Renal pelvis (tissue), 4 donors: ENCODE measurements around the gene TTC21A. TPM values are rescaled to one million over a fixed set of nuclear protein-coding genes. Genes with fewer than 3 reads are reported as not detected.

Experiments
- DNase-seq: peaks from one replicate; pipeline ENCODE4 v3.0.0-alpha.2; 2013
- polyA plus RNA-seq, 3 donors: library from polyadenylated mRNA; unstranded; fragments of 120-200 nt; gene quantifications; one replicate each; pipeline ENCODE4 v1.2.1, GENCODE V29; 2013; ENCODE audit not compliant: insufficient read length in 3 of 3

Gene TTC21A
- polyA plus RNA-seq, 3 donors: 9.5 to 21.4 (median 18.4) TPM

- DNase-seq: no peak
Observed at GRCh38 chr3:39137435-39137936, 30.0 kb downstream of the TTC21A start.

- DNase-seq: no peak
Observed at GRCh38 chr3:39137991-39138803, 30.7 kb downstream of the TTC21A start.

- DNase-seq: no peak
Observed at GRCh38 chr3:39138804-39139415, 31.4 kb downstream of the TTC21A start.

GRCh38 chr3:39139442-39139841 is 32.0 kb downstream of the TTC21A start:
- DNase-seq: no peak

GRCh38 chr3:39140341-39140971 is 33.0 kb downstream of the TTC21A start:
- no peak for DNase-seq

- DNase-seq: no peak
Observed at GRCh38 chr3:39141171-39141995, 33.9 kb downstream of the TTC21A start.

GRCh38 chr3:39142067-39142466 is 34.6 kb downstream of the TTC21A start:
- DNase-seq: no peak

DNA sequence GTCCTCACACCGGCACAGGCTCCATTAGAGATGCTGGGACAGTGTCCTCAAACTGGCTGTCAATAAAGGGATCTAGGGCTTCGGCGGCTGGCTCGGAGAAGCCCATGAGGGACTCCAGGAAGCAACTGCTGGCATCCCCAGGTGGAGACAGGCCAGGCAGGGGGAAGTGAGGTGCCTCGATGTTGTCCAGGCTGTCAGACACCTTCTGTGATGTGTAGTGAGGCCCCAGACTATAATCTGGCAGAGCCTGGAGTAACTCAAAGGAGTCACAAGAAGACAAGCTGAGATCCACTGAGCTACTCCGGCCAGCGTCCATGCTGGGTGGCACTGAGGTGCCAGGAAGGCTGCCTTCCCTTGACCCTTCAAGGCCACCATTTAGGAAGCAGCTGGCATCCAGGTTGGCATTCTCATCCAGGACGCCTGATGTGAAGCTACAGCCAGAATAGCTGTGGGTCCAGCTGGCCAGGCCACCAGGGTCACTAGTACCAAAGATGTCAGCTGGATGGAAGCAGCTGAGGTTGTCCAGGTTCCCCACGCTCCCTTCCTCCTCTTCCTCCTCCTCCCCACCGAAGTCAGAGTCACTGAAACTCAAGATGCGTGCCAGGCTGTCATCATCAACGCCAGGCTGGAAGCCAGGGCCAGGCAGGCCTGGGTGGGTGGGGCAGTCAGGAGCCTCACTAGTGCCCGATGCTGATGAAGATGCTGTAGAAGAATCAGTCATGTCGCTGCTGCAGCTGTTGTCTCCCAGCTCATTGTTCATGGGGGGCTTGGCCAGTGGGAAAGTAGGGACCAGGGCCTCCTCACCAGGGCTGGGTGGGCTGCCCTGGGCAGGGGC is 35.8 kb downstream of the TTC21A start:
- DNase-seq: no peak

DNA sequence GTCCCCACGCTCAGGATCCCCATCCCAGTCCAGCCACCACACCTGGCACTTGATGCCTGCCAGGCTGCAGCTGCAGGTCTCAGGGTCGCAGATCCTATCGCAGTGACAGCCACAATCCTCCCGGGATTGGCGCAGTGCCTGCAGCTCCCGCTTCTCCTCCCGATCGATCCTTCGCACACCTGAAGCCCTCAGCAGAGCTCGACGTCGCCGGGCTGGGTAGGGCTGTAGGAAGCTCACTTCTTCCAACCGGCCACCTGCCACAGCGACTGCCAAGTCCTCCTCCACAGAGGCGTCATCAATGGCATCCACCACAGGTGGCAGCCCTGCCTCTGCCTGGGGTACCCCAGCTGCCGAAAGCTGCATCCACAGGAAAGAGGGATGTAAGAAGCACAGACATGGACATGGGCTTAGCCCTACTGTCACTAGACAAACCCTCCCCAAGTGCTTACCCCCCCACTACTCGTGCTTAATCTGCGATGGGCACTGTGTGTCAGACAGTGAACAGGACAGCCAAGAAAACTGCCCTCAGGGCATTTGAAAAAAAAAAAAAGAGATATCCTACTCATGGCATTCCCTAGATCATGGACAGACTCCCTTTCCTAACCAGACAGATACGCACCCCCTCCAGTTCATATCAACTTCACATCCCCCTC is 36.7 kb downstream of the TTC21A start:
- no peak for DNase-seq

- no peak for DNase-seq
Observed at GRCh38 chr3:39144748-39145380, 37.4 kb downstream of the TTC21A start.

DNA sequence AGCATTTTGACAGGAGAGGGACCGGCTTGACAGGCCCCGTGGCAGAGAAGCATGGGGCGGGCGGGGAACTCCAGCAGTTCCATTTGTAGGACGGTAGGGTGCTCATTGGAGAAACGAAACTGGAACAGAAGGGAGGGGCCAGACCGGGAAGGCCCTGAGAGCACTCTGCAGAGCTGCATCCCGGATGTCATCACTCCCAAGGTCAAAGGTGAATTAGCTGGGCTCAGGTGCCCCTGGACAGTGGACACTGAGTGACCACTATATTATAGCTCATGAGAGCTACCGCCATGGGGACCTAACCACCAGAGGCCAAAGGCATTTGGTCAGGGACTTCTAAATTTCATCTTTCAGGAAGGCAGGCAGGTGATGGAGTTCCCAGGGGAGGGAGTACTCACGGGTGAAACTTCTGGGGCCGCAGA is 38.6 kb downstream of the TTC21A start:
- DNase-seq: no peak

DNA sequence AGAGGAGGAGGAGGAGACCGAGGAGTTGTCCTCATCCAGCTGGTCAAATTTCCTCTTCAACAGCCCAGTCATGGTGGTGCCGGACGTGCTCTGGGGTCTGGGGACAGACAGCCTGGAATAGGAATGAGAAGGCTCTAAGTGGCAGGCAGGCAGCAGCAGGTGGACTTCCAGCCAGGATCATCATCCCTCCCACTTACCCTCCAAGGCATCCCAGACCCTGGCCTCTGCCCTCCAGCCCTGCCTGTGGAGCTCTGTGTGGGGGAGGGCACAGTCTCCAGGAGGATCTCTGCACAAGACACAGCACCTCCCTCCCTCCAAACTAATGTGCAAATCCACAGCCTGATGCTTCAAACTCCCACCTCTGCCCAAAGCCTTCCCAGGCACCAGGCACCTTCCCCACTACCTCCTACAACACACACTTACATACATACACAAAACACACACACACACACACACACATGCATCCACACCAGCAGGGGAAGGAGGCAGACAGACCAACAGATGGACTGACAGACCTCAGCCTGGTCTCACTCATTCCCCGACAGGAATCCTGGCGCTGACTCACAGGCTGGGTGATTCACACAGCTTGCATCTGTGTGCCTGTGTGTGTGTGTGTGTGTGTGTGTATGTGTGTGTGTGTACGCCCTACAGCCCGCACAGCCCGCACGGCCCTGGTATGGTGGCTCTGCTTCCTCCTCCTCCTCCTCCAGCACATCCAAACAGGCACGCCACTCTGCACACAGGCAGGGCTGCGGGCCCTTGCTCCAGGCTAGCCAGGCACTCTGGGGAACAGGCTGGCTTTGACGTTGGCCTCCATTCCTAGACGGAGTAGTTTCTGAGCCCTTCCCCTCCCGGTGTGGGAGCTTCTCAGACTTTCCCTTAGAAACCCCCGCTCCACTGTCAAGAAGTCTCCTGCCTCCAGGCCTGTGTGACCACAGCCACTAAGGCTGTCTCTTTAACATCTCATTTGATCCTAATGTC is 39.4 kb downstream of the TTC21A start:
- no peak for DNase-seq

- no peak for DNase-seq
Observed at GRCh38 chr3:39147711-39148434, 40.4 kb downstream of the TTC21A start.

DNA sequence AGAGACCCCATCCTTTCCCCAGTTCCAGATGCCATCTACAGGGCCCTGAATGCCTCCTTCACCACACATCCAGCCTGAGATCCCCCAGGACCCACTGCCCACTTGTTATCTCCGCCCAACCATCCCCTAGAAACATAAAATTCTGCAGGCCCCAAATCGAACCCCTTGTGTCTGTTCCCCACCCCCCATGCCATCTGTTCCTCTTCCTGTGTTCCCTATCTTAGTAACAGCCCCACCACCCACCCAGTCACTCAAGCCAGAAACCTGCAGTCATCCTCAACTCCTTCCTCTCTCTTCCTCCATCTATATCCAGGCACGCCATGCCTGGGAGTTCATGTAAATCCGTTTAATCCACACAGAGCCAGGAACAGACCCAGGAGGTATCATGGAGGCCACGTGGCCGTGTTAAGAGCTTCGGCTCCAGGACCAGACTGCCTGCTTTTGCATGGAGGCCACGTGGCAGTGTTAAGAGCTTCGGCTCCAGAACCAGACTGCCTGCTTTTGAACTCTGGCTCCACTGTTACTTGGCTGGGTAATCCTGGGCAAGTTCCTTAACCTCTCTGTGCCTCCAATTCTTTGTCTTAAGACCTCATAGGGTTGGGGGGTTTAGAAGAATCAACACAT is 41.1 kb downstream of the TTC21A start:
- no peak for DNase-seq

DNA sequence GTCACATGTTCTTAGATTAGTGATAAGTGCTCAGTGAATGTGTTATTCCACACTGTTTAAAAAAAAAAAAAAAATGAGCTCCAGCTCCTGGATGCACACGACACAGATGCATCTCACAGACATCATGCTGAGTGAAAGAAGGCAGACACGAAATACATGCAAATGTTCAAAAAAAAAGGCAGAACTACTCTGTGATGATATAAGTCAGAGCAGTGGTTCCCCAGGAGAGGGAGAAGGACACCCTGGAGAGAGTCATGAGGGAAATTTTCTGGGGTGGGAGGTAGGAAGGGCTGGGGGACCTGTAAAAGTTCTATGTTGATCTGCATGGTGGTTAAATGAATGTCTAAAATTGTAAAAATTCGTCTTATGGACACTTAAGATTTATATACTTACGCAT is 41.6 kb downstream of the TTC21A start:
- no peak for DNase-seq

GRCh38 chr3:39149498-39150147 is 42.1 kb downstream of the TTC21A start:
- no peak for DNase-seq
